Neural progenitor cell (in vitro differentiated cells): Measurements from ENCODE around the gene HNRNPM. TPM values are rescaled to one million over a fixed set of nuclear protein-coding genes. Genes with fewer than 3 reads are reported as not detected.
A peak's percentile ranks its signal among the peaks of the same experiment; 100 is the strongest.

Experiments used
- DNase-seq: peaks from one replicate; pipeline ENCODE4 v3.0.0-alpha.2; 2016; ENCODE audit warnings: low spot score
- H2AFZ ChIP-seq: fragments of 200-600 bp; sonication (generic); replicated peaks from 2 replicates; pipeline ENCODE4 v1.6.1; 2016; ENCODE audit warnings: antibody characterized with exemption
- H3F3A ChIP-seq: fragments of 200-600 bp; sonication (generic); 2 replicates; pipeline ENCODE4 v1.6.1; 2016; ENCODE audit warnings: antibody characterized with exemption, low read depth
- H3K27ac ChIP-seq: fragments of 200-600 bp; sonication (generic); 2 replicates; pipeline ENCODE4 v1.5.1; 2016; ENCODE audit warnings: mild to moderate bottlenecking
- H3K27me3 ChIP-seq: fragments of 200-600 bp; sonication (generic); 2 replicates; pipeline ENCODE4 v1.6.1; 2016; ENCODE audit warnings: mild to moderate bottlenecking, moderate library complexity
- H3K36me3 ChIP-seq: fragments of 200-600 bp; sonication (generic); 2 replicates; pipeline ENCODE4 v1.5.1; 2016
- H3K4me1 ChIP-seq: fragments of 200-600 bp; sonication (generic); 2 replicates; pipeline ENCODE4 v1.6.1; 2016; ENCODE audit warnings: mixed run types
- H3K4me2 ChIP-seq: fragments of 200-600 bp; sonication (generic); 2 replicates; pipeline ENCODE4 v1.6.1; 2016
- H3K4me3 ChIP-seq: fragments of 200-600 bp; sonication (generic); 2 replicates; pipeline ENCODE4 v1.5.1; 2016
- H3K79me2 ChIP-seq: fragments of 200-600 bp; sonication (generic); 2 replicates; pipeline ENCODE4 v1.6.1; 2016; ENCODE audit warnings: low read depth
- H3K9ac ChIP-seq: fragments of 200-600 bp; sonication (generic); 2 replicates; pipeline ENCODE4 v1.6.1; 2016
- H3K9me3 ChIP-seq: fragments of 200-600 bp; sonication (generic); 2 replicates; pipeline ENCODE4 v1.5.1; 2016; ENCODE audit warnings: low read depth
- H4K20me1 ChIP-seq: fragments of 200-600 bp; sonication (generic); 2 replicates; pipeline ENCODE4 v1.6.1; 2016; ENCODE audit warnings: low read depth
- H3K27ac Mint-ChIP-seq: 3 replicates; pipeline ENCODE4 v1.8.0; 2021; ENCODE audit warnings: mixed read lengths
- H3K27me3 Mint-ChIP-seq: 2 replicates; pipeline ENCODE4 v1.8.0; 2022; ENCODE audit warnings: low read depth, mild to moderate bottlenecking, inconsistent platforms, moderate library complexity, mixed read lengths; ENCODE audit not compliant: insufficient read depth
- H3K36me3 Mint-ChIP-seq: 3 replicates; pipeline ENCODE4 v1.8.0; 2021; ENCODE audit warnings: mixed read lengths
- H3K4me1 Mint-ChIP-seq: 3 replicates; pipeline ENCODE4 v1.8.0; 2021; ENCODE audit warnings: mixed read lengths
- H3K4me3 Mint-ChIP-seq: 3 replicates; pipeline ENCODE4 v1.8.0; 2021; ENCODE audit warnings: mild to moderate bottlenecking, moderate library complexity, mixed read lengths
- H3K9me3 Mint-ChIP-seq: 3 replicates; pipeline ENCODE4 v1.8.0; 2020; ENCODE audit warnings: mixed read lengths
- EZH2 ChIP-seq: fragments of 200-600 bp; sonication (generic); IDR thresholded peaks from 2 replicates; pipeline ENCODE4 v1.6.1; 2017; ENCODE audit warnings: antibody characterized with exemption, mild to moderate bottlenecking, moderate library complexity
- EZH2phosphoT487 ChIP-seq: fragments of 200-600 bp; sonication (generic); IDR thresholded peaks from 2 replicates; pipeline ENCODE4 v1.6.1; 2017; ENCODE audit warnings: antibody characterized with exemption
- total RNA-seq: library from RNA; depleted of rRNA; stranded (reverse); fragments of >200 nt; gene quantifications from 2 replicates; pipeline ENCODE4 v1.2.3, GENCODE V29; 2015; ENCODE audit warnings: low replicate concordance
- TF ChIP-seq, protein P1 (sequence below): fragments of 200-600 bp; sonication (generic); IDR thresholded peaks from 2 replicates; pipeline ENCODE4 v1.5.1; 2017; ENCODE audit warnings: antibody characterized with exemption, mild to moderate bottlenecking

The HNRNPM gene, protein sequence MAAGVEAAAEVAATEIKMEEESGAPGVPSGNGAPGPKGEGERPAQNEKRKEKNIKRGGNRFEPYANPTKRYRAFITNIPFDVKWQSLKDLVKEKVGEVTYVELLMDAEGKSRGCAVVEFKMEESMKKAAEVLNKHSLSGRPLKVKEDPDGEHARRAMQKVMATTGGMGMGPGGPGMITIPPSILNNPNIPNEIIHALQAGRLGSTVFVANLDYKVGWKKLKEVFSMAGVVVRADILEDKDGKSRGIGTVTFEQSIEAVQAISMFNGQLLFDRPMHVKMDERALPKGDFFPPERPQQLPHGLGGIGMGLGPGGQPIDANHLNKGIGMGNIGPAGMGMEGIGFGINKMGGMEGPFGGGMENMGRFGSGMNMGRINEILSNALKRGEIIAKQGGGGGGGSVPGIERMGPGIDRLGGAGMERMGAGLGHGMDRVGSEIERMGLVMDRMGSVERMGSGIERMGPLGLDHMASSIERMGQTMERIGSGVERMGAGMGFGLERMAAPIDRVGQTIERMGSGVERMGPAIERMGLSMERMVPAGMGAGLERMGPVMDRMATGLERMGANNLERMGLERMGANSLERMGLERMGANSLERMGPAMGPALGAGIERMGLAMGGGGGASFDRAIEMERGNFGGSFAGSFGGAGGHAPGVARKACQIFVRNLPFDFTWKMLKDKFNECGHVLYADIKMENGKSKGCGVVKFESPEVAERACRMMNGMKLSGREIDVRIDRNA
- 118 and 156 TPM in 2 replicates for total RNA-seq

DNA sequence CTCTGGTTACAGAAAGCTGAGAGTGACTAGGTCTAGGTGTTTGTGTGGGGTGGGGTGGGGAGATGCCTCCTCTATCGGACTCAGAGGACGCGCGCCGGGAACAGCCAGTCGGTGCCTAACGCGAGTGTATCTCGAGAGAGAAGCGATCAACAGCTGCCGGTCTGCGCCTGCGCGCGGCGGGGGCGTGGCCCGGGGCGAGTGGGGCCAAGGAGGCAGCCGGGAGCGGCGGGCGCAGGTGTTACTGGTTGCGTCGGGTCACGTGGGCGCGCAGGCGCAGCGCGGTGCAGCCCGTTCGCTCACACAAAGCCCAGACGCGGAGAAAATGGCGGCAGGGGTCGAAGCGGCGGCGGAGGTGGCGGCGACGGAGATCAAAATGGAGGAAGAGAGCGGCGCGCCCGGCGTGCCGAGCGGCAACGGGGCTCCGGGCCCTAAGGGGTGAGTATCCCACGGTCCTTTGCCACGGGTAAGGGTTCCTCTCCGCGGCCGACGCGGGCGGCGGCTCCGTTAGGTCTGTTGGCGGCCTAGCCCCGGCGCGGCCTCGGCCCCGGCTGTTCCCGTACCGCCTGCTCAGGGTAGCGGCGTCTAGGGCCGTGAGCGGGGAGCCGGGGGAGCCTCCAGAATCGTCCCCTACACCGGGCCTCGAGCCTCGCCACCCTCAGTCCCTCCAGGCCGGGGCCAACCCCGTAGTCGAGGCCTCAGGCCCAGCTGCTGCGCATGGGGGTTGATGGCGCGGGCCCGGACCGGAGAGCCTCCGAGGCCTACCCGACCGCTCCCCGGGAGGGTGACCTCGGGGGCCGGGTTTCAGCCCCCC, at the start of gene HNRNPM:
Gene HNRNPM (plus strand): TSS at position 299 of the 811 bp plus-strand sequence. CDS start 24 bp downstream, at position 323.
- Histone ChIP-seq H2AFZ (peak within 1 kb of the TSS; percentile 92), H3F3A (peaks cover 41% of the 10 kb centered on the region), H3K36me3 (peaks cover 8% of the 10 kb centered on the region), H3K79me2 (peaks cover 57% of the 10 kb centered on the region), H3K4me2 (peak within 1 kb of the TSS; percentile 97), H4K20me1 (peaks cover 48% of the 10 kb centered on the region), H3K9me3 (no peaks in the 10 kb centered on the region), H3K4me3 (peak within 1 kb of the TSS; percentile 94), H3K4me1 (peaks cover 28% of the 10 kb centered on the region), H3K27ac (peak within 1 kb of the TSS; percentile 91), H3K9ac (peak within 1 kb of the TSS; percentile 99), H3K27me3 (no peaks in the 10 kb centered on the region)
- no peaks in the 10 kb centered on the region for H3K9me3 Mint-ChIP-seq
- peaks cover 44% of the 10 kb centered on the region for H3K4me1 Mint-ChIP-seq
- TF ChIP-seq EZH2phosphoT487 (no peak), EZH2 (no peak)
- TF ChIP-seq, protein P1, sequence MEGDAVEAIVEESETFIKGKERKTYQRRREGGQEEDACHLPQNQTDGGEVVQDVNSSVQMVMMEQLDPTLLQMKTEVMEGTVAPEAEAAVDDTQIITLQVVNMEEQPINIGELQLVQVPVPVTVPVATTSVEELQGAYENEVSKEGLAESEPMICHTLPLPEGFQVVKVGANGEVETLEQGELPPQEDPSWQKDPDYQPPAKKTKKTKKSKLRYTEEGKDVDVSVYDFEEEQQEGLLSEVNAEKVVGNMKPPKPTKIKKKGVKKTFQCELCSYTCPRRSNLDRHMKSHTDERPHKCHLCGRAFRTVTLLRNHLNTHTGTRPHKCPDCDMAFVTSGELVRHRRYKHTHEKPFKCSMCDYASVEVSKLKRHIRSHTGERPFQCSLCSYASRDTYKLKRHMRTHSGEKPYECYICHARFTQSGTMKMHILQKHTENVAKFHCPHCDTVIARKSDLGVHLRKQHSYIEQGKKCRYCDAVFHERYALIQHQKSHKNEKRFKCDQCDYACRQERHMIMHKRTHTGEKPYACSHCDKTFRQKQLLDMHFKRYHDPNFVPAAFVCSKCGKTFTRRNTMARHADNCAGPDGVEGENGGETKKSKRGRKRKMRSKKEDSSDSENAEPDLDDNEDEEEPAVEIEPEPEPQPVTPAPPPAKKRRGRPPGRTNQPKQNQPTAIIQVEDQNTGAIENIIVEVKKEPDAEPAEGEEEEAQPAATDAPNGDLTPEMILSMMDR: no peak
- peak within 1 kb of the TSS; percentile 88 for H3K4me3 Mint-ChIP-seq
- H3K36me3 Mint-ChIP-seq: peaks cover 13% of the 10 kb centered on the region
- DNase-seq: peak; percentile 99
- peak within 1 kb of the TSS; percentile 94 for H3K27ac Mint-ChIP-seq
- peaks cover 6% of the 10 kb centered on the region for H3K27me3 Mint-ChIP-seq

DNA sequence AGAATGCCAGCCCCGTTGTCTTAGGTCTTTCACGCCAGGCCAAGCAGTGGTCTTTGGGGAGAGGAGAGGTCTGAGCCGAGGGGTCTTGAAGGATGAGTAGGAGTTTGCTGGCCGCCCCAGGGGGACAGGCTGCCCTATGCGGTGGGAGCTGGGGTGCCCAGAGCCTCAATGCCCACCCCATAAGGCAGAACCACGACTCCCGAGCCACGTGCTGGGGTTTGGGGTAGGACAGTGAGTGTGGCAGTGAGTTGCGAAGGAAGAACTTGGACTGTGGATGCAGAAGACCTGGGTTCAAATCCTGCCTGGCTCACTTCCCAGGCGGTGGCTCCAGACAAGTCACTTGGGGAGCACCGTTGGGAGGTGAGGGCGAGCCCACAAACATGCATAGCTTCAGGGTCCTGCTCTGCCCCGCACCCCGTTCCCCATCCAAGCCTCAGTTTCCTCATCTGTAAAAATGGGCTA, 49.1 kb upstream of the HNRNPM start:
- Mint-ChIP-seq H3K4me3 (no peak overlapping the region), H3K4me1 (peaks cover 20% of the 10 kb centered on the region), H3K9me3 (no peaks in the 10 kb centered on the region), H3K27ac (no peak overlapping the region), H3K27me3 (peaks cover 10% of the 10 kb centered on the region), H3K36me3 (peaks cover 4% of the 10 kb centered on the region)
- Histone ChIP-seq H3K79me2 (peaks cover 86% of the 10 kb centered on the region), H3F3A (peaks cover 5% of the 10 kb centered on the region), H3K4me2 (no peak overlapping the region), H2AFZ (no peak overlapping the region), H3K27me3 (no peaks in the 10 kb centered on the region), H3K9ac (no peak overlapping the region), H3K9me3 (no peaks in the 10 kb centered on the region), H3K4me3 (no peak overlapping the region), H4K20me1 (peaks cover 66% of the 10 kb centered on the region), H3K36me3 (no peaks in the 10 kb centered on the region), H3K27ac (no peak overlapping the region), H3K4me1 (no peaks in the 10 kb centered on the region)
- TF ChIP-seq EZH2 (no peak), EZH2phosphoT487 (no peak)
- TF ChIP-seq, protein P1: no peak
- no peak for DNase-seq

DNA sequence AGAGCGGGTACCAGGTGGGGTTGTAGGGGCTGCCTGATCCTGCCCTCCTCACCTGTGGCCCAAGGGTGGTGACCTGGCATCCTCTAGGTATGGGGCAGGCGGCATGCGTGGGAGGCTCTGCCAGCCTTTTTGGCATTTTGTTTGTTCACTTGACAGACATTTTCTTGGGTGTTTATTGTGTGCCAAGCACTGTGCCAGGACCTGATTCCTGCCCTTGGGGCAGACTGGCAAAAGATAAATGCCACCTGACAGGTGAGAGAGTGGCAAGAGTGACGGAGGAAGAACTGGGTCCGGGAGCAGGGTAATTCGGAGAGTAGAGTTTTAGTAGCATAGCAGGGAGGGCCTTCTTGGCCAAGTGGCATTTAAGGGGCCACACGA, 48.6 kb upstream of the HNRNPM start:
- Mint-ChIP-seq H3K27me3 (peaks cover 8% of the 10 kb centered on the region), H3K27ac (no peak overlapping the region), H3K36me3 (peaks cover 4% of the 10 kb centered on the region), H3K9me3 (no peaks in the 10 kb centered on the region), H3K4me3 (no peak overlapping the region), H3K4me1 (peaks cover 17% of the 10 kb centered on the region)
- Histone ChIP-seq H3K79me2 (peaks cover 81% of the 10 kb centered on the region), H3K27ac (no peak overlapping the region), H3K9ac (no peak overlapping the region), H3K4me1 (no peaks in the 10 kb centered on the region), H3K36me3 (no peaks in the 10 kb centered on the region), H3K4me3 (no peak overlapping the region), H3K4me2 (no peak overlapping the region), H4K20me1 (peaks cover 63% of the 10 kb centered on the region), H3F3A (peaks cover 2% of the 10 kb centered on the region), H2AFZ (no peak overlapping the region), H3K9me3 (no peaks in the 10 kb centered on the region), H3K27me3 (no peaks in the 10 kb centered on the region)
- TF ChIP-seq, protein P1: no peak
- TF ChIP-seq EZH2 (no peak), EZH2phosphoT487 (no peak)
- DNase-seq: no peak
